K562 (cell line): Measurements from ENCODE around the gene FIBP. TPM values are rescaled to one million over a fixed set of nuclear protein-coding genes. Genes with fewer than 3 reads are reported as not detected.

Experiments used
- BCLAF1 ChIP-seq, 2 experiments: fragments of 450-650 bp in 1 of 2; IDR thresholded peaks; 2 replicates each; pipeline ENCODE4 v1.6.1; 2011 to 2017; ENCODE audit warnings: low read depth in 2 of 2, antibody characterized with exemption in 1 of 2, borderline replicate concordance in 1 of 2, low read length in 1 of 2, mild to moderate bottlenecking in 1 of 2, mixed read lengths in 1 of 2; ENCODE audit not compliant: control insufficient read depth in 1 of 2
- CTCF ChIP-seq, 3 experiments: IDR thresholded peaks in 2 of 3; conservative IDR thresholded peaks in 1 of 3; 2 replicates each; pipeline ENCODE4 v1.5.1; 2011 to 2012; ENCODE audit warnings: low read length in 3 of 3, mild to moderate bottlenecking in 3 of 3, control low read depth in 2 of 3, improper control_type of control experiment in 1 of 3, inconsistent platforms in 1 of 3, low read depth in 1 of 3, mixed read lengths in 1 of 3, moderate library complexity in 1 of 3; ENCODE audit not compliant: insufficient read depth in 2 of 3
- EWSR1 ChIP-seq: fragments of 450-650 bp; IDR thresholded peaks from 2 replicates; pipeline ENCODE4 v1.6.1; 2018; ENCODE audit warnings: borderline replicate concordance, mild to moderate bottlenecking, low read depth, moderate library complexity; ENCODE audit not compliant: partially characterized antibody
- FIP1L1 ChIP-seq: fragments of 200-400 bp; formaldehyde crosslinking; IDR thresholded peaks from 2 replicates; pipeline ENCODE4 v1.6.1; 2018; ENCODE audit warnings: mild to moderate bottlenecking, low read depth, low read length; ENCODE audit not compliant: poor library complexity, severe bottlenecking
- FOS ChIP-seq: IDR thresholded peaks from 3 replicates; pipeline ENCODE4 v1.6.1; 2011; ENCODE audit not compliant: insufficient read length; ENCODE audit errors: extremely low read depth
- HDAC8 ChIP-seq: fragments of 450-650 bp; IDR thresholded peaks from 2 replicates; pipeline ENCODE4 v1.6.1; 2016; ENCODE audit warnings: mild to moderate bottlenecking, missing genetic modification characterization, moderate library complexity, missing compliant biosample characterization
- MAX ChIP-seq: sonication (generic); formaldehyde crosslinking; IDR thresholded peaks from 2 replicates; pipeline ENCODE4 v1.9.0; 2022; ENCODE audit warnings: mild to moderate bottlenecking, missing genetic modification reagents
- MYNN ChIP-seq, 2 experiments: sonication (generic); formaldehyde crosslinking in 1 of 2; IDR thresholded peaks; 2 replicates each; pipeline versions ENCODE4 v1.5.0 to v1.6.1; 2016 to 2020; ENCODE audit warnings: antibody characterized with exemption in 1 of 2, missing genetic modification reagents in 1 of 2
- NR3C1 ChIP-seq: sonication (generic); formaldehyde crosslinking; IDR thresholded peaks from 2 replicates; pipeline ENCODE4 v1.8.1; 2022; ENCODE audit warnings: missing genetic modification reagents
- POLR2AphosphoS5 ChIP-seq: IDR thresholded peaks from 2 replicates; pipeline ENCODE4 v1.6.1; 2011; ENCODE audit warnings: mild to moderate bottlenecking, low read depth, low read length, moderate library complexity; ENCODE audit not compliant: control insufficient read depth, insufficient read depth
- POLR2B ChIP-seq: fragments of 450-650 bp; IDR thresholded peaks from 2 replicates; pipeline ENCODE4 v1.6.1; 2018; ENCODE audit warnings: low read depth; ENCODE audit not compliant: partially characterized antibody
- STAT5A ChIP-seq: IDR thresholded peaks from 2 replicates; pipeline ENCODE4 v1.6.1; 2012; ENCODE audit warnings: low read length, inconsistent platforms, borderline replicate concordance
- TBL1XR1 ChIP-seq, 2 experiments: IDR thresholded peaks; 2 replicates each; pipeline ENCODE4 v1.6.1; 2012; ENCODE audit warnings: improper control_type of control experiment in 2 of 2, low read length in 2 of 2, mild to moderate bottlenecking in 1 of 2
- YY1 ChIP-seq, 3 experiments: IDR thresholded peaks; 2 replicates each; pipeline ENCODE4 v1.6.1; 2011; ENCODE audit warnings: low read length in 2 of 3, mild to moderate bottlenecking in 2 of 3, moderate library complexity in 2 of 3, borderline replicate concordance in 1 of 3, control low read depth in 1 of 3, low read depth in 1 of 3; ENCODE audit not compliant: insufficient read depth in 3 of 3, insufficient replicate concordance in 2 of 3, control insufficient read depth in 1 of 3, insufficient read length in 1 of 3; ENCODE audit errors: extremely low read depth in 1 of 3
- ZNF668 ChIP-seq: fragments of 250-450 bp; sonication (Bioruptor Pico); IDR thresholded peaks from 2 replicates; pipeline ENCODE4 v1.8.0; 2022; ENCODE audit warnings: mild to moderate bottlenecking, inconsistent platforms
- polyA plus RNA-seq, 8 experiments: library from polyadenylated mRNA; depleted of rRNA in 4 of 8; stranded (reverse) in 5 of 8; unstranded in 3 of 8; fragments of >200 nt; fragmentation: Nextera tagmentation in 2 of 8; fragmentation: Illumina TruSeq in 1 of 8; extraction: Ambion mirVana in 2 of 8; extraction: Trizol in 1 of 8; gene quantifications; 2 replicates each; pipeline versions ENCODE4 v1.2.1 to v1.2.3, GENCODE V29; 2011 to 2014; ENCODE audit warnings: inconsistent platforms in 1 of 8, missing spikeins in 1 of 8
- total RNA-seq, 7 experiments: library from RNA; depleted of rRNA in 6 of 7; stranded (reverse); fragments of >200 nt in 6 of 7; fragmentation: Illumina TruSeq in 2 of 7; extraction: Trizol in 2 of 7; gene quantifications; 2 replicates each; pipeline versions ENCODE4 v1.2.1 to v1.2.3, GENCODE V29; 2011 to 2021; ENCODE audit warnings: low replicate concordance in 1 of 7
- TF ChIP-seq, protein P1 (sequence below): IDR thresholded peaks from 2 replicates; pipeline ENCODE4 v1.6.1; 2012; ENCODE audit warnings: low read depth, low read length, improper control_type of control experiment, borderline replicate concordance

Gene FIBP
- total and polyA plus RNA-seq, 9 of the 15 experiments (the other 6 are each of a cell fraction or from before 2014, with no cell fraction given): 41.2 to 79.2 (median 48.6) TPM

DNA sequence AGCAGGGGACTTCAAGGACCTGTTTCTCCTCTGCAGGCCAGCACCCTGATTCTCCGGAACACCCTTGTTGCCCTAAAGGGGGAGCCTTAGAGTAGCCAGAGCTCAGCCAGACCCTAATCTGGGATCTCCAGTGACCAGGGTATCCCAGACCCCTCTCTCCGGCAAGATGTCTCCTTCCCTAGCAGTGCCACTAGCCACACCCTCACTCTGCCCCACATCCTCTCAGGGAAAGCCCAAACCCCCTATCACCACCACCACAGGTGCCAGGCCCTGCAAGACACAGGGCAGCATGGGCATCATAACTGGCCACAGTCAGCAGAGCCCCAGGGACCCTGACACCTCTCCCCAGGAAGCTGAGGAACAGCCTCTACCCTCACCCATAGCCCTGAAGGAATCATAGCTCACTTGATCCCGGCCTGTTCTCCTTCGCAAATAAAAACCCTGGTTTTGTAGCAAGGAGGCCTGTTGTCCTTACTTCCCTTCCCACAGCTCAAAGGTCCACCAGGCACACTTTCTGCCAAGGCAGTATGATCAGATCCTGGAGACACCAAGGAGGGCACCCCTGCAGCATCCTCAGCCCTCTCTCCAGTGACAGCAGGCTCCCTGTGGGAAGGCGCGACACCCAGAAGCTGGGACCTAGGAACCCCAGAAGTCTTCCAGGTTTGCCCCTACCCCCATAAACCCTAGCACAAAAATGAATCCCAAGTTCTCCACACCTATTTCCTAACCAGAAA is 34.9 kb downstream of the FIBP start (continued):
- TF ChIP-seq FIP1L1: no peak
- TF ChIP-seq, protein P1, sequence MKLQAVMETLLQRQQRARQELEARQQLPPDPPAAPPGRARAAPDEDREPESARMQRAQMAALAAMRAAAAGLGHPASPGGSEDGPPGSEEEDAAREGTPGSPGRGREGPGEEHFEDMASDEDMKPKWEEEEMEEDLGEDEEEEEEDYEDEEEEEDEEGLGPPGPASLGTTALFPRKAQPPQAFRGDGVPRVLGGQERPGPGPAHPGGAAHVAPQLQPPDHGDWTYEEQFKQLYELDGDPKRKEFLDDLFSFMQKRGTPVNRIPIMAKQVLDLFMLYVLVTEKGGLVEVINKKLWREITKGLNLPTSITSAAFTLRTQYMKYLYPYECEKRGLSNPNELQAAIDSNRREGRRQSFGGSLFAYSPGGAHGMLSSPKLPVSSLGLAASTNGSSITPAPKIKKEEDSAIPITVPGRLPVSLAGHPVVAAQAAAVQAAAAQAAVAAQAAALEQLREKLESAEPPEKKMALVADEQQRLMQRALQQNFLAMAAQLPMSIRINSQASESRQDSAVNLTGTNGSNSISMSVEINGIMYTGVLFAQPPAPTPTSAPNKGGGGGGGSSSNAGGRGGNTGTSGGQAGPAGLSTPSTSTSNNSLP: no peak
- TF ChIP-seq POLR2AphosphoS5: peak; percentile 4; the same call in 1 of the 2 replicates
- TF ChIP-seq YY1 (IDR thresholded peaks at IDR 0.05; ENCODE audit: borderline replicate concordance in 1 of 3, control insufficient read depth in 1 of 3, extremely low read depth in 1 of 3, insufficient read depth in 3 of 3, insufficient read length in 1 of 3, insufficient replicate concordance in 2 of 3, low read depth in 1 of 3, low read length in 2 of 3): peak in 1 of 3 experiments; percentile 8
- TF ChIP-seq CTCF (IDR thresholded peaks at IDR 0.05 in 2 of 3, conservative IDR thresholded peaks at IDR 0.05 in 1 of 3; ENCODE audit: insufficient read depth in 2 of 3, low read depth in 1 of 3, low read length in 3 of 3): peak; percentile 21 to 36 (median 31); a peak in 2 of 6 replicates
- TF ChIP-seq MYNN (IDR thresholded peaks at IDR 0.05): peak; percentile 13; the same call in 1 of the 2 replicates
- no peak for TF ChIP-seq MYNN (CRISPR knock-in tag; IDR thresholded peaks at IDR 0.05)
- no peak for TF ChIP-seq EWSR1
- TF ChIP-seq HDAC8 (tag): no peak
- TF ChIP-seq MAX (CRISPR knock-in tag): 0 out of 2 replicates have a peak, but pooled peaks have one; percentile 11
- TF ChIP-seq POLR2B: peak; percentile 63
- 0 out of 4 replicates have a peak, but pooled peaks of 1 of the 2 experiments have one; percentile 39 for TF ChIP-seq BCLAF1 (IDR thresholded peaks at IDR 0.05; ENCODE audit: borderline replicate concordance in 1 of 2, control insufficient read depth in 1 of 2, low read depth in 2 of 2, low read length in 1 of 2)
- no peak for TF ChIP-seq ZNF668 (CRISPR knock-in tag)
- 0 out of 2 replicates have a peak, but pooled peaks have one; percentile 24 for TF ChIP-seq NR3C1 (CRISPR knock-in tag)
- no peak for TF ChIP-seq STAT5A
- TF ChIP-seq FOS: no peak
- TF ChIP-seq TBL1XR1 (IDR thresholded peaks at IDR 0.05; ENCODE audit: low read length in 2 of 2): no peak
